Left ventricle myocardium superior (tissue), 1 donor: ENCODE data around the gene MGLL. TPM values are rescaled to one million over a fixed set of nuclear protein-coding genes. Genes with fewer than 3 reads are reported as not detected.

Source experiments
- ATAC-seq: fragments of 200-7000 bp; cut with Tn5 transposase; one replicate; pipeline ENCODE4 v1.9.1; 2020; ENCODE audit warnings: mild to moderate bottlenecking, moderate library complexity
- DNase-seq: peaks from one replicate; pipeline ENCODE4 v3.0.0-alpha.2; 2020
- intact Hi-C: fragments of 100-400 bp; cut with micrococcal nuclease; formaldehyde crosslinking; loops from one replicate; pipeline ENCODE4 v1.11.0; 2022
- total RNA-seq: library from RNA; stranded (reverse); fragmentation: NEBNext Ultra II Directional; extraction: Animal tissue kit (Norgen Biotek cat#: 25700); gene quantifications from one replicate; pipeline ENCODE4 v1.2.1, GENCODE V29; 2021
- donor health status: DM: no; HTN: yes; CAD: no; lungs with severe emphysema.

The MGLL gene
- total RNA-seq, 1 donor from 2014 or later: 94.3 TPM

DNA sequence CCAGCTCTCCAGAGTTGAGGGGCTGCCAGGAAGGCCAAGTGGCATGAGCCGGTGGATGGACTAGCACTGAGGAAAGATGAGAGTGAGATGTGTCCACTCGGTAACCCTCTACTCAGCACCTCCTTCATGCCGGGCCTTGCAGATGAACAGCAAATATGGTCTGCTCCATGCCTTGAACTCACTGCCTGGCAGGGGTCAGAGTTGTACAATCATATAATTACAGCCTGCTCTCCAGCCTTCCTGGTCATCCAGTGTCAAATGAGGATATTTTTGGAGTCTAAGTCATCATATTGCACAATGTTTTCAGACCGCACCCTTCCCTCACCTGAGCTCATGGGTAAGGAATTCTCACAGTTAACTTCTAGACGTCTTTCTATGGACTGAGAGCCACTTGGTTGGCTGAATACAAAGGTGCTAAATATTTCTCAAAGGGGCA lies 4.9 kb downstream of the MGLL start:
- no peak for DNase-seq
- intact Hi-C loops: loop anchor here (10.0 kb wide), 1 partner anchor 73 kb away; no protein-coding TSS in a partner anchor

DNA sequence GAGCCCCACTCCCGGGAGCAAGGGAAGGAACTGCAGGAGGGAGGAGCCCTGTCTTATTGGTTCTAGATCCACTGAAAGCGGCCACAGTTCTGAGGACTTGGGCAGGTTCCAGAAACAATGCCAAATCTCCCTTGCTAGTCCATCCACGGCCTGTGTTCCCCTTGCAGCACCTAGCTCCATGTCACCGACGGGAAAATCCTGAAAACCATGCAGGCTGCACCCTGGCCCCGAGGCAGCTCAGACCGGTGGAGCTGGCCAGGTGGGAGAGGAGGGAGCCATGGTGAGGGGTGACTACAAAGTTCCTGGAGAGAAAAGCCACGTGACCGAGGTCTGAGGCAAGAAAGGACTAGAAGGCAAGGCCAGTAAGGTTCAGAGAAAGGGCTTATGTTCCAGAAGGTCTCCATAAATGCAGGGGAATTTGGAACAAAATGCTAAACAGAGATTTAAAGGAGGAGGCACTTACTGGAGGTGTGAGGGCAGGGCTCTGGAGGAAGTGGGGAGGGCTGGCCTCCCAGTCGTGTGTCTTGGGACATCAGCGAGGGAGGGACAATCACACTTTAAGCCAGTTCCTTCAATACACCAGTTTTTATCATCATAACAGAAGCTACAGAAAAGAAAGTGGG lies 5.4 kb downstream of the MGLL start:
- intact Hi-C loops: loop anchor here (10.0 kb wide), 1 partner anchor 72 kb away; no protein-coding TSS in a partner anchor
- no peak for DNase-seq
- ATAC-seq: peak; percentile 42

More for the DNA sequence above, 4.9 kb downstream of the MGLL start:
- ATAC-seq: peak; percentile 50

DNA sequence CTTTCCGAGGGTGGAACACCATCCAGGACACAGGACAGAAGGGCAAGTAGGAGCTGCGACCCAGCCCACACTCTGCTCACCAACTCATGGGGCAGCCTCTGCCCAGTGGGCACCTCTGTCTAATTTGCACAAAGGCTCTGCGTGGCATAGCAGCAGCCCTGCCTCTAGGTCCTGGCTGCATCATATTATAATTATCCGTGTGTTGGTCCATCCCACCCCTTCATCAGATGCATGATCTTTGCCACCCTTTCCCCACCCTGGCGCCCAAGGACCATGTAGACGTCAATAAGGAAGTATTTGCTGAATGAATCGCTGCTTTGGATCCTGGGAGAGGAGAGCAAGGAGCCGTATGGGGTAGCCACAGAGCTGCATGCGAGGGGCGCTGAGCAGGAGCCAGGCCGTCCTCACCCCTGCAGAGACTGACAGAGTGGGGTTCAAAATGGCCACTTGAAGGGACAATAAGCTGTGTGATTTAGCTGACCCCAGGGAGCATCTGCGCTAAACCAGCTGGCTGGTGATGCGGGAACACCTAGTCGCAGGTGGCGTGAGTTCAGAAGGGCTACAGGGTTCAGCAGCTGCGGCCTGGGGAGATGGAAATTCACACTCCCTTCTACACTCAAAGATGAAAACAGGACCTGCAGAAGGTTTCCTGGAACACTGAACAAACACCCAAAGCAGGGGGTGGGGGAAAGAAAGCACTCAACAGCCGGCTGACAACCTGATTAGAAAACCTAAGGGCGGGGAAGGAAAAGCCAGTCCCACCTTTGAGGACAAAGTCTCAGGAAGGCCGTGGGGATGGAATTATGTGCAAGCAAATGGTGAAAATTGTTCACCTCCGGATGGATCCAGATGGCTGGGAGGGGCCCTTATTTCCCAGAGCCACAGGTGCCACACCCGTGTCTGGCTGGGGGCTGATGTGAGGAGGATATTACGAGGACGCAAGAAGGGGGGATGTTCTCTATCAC lies 6.4 kb downstream of the MGLL start:
- DNase-seq (no peak), ATAC-seq (no peak)
- intact Hi-C loops: loop anchor here (10.0 kb wide), 1 partner anchor 71 kb away; no protein-coding TSS in a partner anchor

DNA sequence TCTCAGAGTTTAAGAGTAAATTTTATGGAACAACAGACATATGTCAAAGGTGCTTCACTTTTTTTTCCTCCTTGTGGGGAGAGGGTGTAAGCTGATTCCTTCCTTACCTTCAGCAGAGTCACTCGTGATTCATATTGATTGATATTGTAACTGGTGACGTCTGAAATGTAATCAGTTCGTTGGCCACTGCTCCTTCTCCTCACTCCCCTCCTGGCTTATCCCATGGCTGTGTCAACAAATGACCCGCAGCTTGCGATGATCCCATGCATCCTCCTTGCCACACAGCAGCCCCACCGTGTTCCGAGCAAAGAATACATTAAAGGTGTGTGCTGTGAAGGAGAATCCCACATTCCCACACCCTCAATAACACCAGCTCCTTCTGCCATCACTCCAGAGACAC lies 7.3 kb downstream of the MGLL start:
- ATAC-seq (no peak), DNase-seq (no peak)
- intact Hi-C loops: loop anchor here (10.0 kb wide), 1 partner anchor 70 kb away; no protein-coding TSS in a partner anchor

DNA sequence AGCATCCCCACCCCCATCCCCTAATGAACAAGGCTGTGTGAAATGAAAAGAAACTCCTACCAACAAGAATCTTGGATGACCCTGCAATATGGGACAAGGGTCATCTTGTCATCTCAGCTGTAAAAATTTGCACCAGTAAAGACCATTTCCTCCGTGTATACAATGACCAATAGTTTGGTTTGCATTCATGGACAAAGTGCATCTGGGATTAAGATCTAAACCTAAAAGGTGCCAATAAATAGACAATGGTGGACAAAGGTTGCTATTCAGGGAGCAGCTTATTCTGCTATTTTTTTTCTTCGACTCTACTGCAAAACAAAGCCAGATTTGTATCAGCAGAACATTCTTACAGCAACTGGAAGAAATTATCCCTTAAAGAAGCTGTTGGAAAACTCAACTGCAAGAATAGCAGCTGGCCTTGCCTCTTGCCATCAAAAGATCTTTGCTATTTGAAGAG lies 8.0 kb downstream of the MGLL start:
- no peak for ATAC-seq
- intact Hi-C loops: loop anchor here (10.0 kb wide), 1 partner anchor 70 kb away; no protein-coding TSS in a partner anchor
- no peak for DNase-seq

DNA sequence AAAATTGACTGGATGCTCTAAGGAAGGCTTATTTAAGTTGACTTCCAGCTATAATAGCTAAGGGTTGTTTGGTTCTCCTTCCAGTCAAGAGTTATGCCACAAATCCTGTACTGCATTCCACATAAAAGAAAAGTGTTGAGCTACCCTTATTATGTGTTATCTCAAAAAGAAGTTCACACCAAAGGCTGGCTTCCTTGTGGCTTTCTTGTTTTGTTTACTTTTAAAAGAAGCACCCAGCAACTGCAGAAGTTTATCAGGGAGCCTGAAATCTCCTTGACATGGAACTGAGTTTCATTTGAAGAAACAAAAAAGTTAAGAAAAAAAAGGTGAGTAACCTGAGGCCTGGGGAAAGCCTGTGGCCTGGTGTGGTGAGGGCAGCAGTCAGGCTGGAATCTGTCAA lies 10.2 kb downstream of the MGLL start:
- no peak for ATAC-seq
- no peak for DNase-seq
- intact Hi-C loops: loop anchor here (10.0 kb wide), 1 partner anchor 67 kb away; no protein-coding TSS in a partner anchor

DNA sequence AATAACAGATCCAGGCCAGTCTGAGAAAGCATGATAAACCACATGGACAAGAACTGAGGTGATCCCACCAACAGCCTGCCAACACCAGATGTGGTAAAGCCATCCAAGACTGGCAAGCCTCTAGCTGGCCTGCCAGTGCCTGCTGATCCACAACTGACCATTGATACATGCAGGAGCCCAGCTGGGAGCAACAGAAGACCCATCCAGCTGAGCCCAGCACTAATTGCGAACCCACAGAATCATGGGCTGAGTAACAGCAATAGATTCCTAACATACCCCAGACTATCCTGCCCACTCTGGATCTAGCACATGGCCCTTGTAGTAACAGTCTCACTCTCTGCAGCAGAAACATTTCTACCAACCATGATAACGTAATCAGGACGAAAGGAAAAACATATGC lies 10.6 kb downstream of the MGLL start:
- intact Hi-C loops: loop anchor here (10.0 kb wide), 1 partner anchor 67 kb away; no protein-coding TSS in a partner anchor

DNA sequence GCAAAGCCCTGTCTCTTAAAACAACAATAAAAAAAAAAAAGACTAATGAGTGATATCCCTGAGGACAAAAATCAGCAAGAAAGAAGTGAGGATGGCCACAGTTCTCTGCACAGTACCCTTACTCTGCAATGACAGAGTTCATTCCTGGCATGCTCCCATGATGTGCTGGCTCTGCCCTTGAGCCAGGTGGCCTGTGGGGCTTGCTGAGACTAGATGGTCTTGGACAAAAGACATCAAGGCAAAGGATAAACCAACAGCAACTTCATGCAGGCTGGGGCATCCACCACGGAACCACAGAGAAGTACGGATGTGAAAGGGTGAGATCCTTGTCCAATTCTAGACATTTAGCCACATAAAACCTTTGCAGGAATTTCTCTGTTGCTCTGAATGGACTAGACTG lies 12.7 kb downstream of the MGLL start:
- no peak for ATAC-seq
- intact Hi-C loops: loop anchor here (10.0 kb wide), 1 partner anchor 65 kb away; no protein-coding TSS in a partner anchor
- no peak for DNase-seq

More for the DNA sequence above, 10.6 kb downstream of the MGLL start:
- ATAC-seq (no peak), DNase-seq (no peak)

DNA sequence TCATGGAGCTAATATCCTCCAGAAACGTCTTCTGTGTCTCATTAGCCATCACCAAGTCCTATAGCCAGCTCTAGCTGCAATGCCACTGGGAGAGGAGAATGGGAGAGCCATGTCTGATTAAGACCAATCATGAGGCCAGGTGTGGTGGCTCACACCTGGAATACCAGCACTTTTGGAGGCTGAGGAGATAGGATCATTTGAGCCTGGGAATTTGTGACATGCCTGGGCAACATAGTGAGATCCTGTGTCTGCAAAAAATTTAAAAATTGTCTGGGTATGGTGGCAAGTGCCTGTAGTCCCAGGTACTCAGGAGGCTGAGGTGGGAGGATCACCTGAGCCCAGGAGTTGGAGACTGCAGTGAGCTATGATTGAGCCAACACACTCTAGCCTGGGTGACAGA lies 13.1 kb downstream of the MGLL start:
- DNase-seq (no peak), ATAC-seq (no peak)

DNA sequence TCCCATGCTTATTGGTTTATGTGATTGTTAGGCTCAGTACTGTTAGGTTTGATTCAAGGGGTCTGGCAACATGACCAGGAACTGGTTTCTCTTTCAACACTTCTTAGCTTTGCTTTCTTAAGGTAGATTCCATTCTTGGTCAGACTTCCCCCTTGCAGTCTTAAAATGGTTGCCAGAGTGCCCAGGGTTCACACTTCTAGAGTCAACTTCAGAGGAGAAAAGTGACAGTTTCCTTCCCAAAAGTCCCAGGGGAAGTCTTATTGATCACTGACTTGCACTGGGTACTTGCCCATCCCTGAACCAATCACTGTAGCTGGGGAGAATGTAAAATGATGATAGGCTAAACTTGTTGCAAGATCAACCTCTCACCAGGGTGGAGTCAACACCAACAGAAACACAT lies 14.1 kb downstream of the MGLL start:
- ATAC-seq: no peak
- intact Hi-C loops: no loop called here
- DNase-seq: no peak

More for the DNA sequence above, 13.1 kb downstream of the MGLL start:
- intact Hi-C loops: no loop called here

DNA sequence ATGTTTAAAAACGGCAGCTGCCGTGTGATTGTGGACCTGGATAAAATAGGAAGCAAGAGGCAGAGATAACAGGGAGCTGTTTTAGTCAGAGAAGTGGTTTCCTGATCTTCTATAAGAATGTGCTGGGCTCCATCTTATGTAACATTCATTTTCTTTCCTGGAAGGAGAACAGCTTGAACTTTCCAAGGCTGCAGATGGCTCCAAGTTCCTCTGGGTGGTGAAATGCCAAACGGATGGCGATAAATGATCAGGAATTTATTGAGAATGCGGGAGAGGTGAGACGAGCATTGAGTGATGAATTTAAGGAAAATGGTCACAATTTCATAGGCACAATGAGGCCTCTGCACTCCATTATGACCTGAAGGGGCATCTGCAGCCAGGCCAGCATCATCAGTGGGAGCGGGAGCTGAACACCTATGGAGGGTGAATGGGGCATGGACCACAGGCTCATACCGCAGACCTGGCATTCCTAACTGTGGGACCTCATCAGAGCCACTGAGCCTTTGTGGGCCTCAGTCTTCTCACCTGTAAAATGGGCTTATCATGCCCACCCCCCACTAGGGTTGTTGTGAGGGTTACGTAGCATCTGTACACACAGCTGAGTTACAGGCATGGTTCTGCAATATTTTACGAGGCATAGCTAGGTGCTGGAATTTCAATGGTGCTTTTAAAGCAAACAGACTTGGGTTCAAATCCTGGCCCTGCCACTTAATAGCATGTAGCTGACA lies 17.1 kb downstream of the MGLL start:
- intact Hi-C loops: no loop called here
- DNase-seq: no peak

DNA sequence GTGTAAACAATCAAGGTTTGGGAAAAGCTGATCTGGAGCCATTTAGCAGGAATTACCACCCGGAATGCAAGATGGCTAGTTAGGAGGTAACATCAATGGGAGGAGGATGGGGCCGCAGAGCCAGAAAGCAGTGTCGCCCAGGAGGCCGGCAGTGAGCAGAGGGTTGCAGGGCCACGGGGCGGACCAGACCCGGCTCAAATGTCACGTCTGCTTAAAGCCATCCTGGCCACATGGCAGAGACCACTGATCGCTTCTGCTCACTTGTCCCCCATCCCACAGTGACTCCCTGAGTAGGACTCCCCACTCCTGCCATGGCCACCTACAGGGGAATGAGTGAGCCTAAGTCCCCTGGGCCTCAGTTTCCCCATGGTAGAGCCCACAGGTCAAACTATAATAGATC lies 18.2 kb downstream of the MGLL start:
- DNase-seq (no peak), ATAC-seq (no peak)
- intact Hi-C loops: no loop called here

More for the DNA sequence above, 17.1 kb downstream of the MGLL start:
- no peak for ATAC-seq

DNA sequence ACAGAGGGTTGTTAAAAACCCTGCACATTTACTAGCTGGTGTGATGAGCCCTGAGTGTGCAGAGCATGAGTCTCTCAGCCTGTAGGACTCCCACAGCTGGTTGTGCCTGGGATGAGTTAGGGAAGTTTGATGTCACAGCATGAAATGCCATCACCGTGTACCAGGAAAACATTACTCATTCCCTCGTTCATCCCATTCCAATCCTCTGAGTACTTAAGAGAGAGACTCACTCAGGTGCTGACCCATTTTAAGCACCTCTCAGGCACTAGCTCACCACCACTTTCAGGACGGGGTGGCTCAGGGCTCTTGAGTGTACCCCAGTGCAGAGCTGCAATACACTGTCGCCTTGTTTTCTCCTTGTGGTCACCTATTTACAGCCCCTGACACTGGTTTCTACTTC lies 18.7 kb downstream of the MGLL start:
- ATAC-seq: no peak
- intact Hi-C loops: no loop called here

DNA sequence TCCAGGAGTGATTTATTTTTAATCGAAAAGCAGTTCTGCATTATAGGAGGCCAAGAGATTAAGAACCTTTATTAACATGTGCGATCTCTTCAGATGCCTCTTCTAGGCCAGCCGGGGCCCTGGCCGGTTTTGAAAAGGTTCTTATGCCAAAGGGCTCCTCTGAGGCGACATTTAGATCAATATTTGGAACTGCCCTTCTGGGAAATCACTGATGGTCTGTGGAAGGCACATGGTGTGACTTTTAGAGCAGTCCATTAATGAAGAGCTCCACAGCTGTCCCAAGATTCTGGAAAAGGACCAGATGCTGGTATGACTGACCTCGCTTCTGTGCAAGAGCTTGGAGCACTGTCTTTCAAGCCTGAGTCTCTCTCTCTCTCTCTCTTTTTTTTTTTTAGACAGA lies 19.7 kb downstream of the MGLL start:
- intact Hi-C loops: no loop called here
- no peak for DNase-seq
- ATAC-seq: no peak

More for the DNA sequence above, 18.7 kb downstream of the MGLL start:
- no peak for DNase-seq

DNA sequence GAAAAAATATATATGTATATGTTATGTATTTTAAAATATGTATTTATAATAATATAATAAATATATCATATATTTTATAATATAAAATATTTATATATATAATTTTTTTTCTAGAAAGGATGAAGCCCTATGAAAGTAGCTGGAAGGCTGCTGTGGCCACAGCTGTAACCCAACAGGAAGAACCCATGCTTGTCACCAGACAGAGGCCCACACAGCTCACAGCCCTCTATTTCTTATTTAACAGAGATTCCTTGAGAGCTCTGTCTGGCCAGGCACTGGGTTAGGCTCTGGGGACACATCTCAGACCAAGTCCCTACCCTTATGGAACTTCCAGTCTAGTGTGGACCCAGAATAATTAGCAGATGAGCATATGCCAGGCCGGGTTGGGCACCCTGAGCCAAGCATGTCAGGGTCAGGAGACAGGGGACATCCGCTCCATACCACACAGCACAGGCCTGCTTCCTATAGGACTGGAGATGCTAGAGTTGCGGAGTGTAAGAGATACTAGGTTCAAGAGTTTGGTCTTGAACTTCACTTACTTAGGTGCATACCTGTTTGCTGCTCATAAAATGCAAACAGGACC lies 20.5 kb downstream of the MGLL start:
- DNase-seq (no peak), ATAC-seq (no peak)
- intact Hi-C loops: no loop called here

DNA sequence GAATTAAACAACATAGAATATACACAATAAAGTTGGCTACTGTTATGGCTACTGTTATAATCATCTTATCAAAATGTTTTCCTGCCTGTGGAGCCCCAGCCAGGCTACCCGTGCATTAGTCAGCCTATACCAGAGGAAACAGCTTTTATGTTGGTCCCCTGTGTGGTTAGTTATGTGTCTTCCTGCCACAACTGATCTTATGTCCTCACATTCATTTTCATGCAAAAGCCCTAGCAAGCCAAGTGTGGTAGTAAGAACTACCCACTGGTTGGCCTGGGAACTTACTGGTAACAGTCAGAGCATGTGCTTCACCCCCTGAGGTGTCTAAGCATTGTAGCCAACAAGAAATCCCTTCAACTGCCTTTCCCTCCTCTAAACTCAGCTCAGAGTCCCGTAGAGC lies 21.8 kb downstream of the MGLL start:
- no peak for DNase-seq
- intact Hi-C loops: no loop called here
- ATAC-seq: no peak

DNA sequence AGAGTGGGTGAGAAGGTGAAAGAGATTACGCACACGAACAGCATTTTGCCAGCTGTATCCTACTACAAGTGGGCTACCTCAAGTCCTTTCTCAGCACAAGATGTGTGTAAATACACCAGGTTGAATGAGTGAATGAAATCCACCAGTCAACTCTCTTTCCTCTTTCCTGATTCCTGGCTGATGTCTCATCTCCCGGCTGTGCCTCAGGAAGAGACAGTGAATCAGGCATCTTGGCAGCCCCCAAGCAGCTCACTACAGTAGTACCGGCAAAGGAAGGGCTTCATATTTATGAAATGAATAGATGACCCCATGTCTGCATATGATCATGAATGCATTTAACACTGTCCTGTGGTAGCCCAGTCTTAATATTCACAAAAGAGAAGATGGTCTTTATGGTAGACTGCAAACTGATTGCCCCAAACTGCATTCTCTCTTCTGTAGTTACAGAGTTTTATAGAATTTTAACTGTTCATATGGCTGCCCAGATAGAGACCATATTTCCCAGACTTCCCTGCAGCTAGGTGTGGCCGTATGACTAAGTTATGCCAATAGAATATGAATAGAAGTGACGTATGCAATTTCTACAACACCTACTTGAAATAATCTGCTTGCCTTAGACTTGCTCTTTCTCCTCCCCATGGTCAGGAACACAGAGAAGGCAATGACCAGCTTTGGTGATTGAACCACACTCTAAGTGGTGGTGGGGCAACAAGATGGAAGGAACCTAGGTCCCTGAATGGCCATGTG lies 22.7 kb downstream of the MGLL start:
- DNase-seq (no peak), ATAC-seq (peak; percentile 20)
- intact Hi-C loops: no loop called here

DNA sequence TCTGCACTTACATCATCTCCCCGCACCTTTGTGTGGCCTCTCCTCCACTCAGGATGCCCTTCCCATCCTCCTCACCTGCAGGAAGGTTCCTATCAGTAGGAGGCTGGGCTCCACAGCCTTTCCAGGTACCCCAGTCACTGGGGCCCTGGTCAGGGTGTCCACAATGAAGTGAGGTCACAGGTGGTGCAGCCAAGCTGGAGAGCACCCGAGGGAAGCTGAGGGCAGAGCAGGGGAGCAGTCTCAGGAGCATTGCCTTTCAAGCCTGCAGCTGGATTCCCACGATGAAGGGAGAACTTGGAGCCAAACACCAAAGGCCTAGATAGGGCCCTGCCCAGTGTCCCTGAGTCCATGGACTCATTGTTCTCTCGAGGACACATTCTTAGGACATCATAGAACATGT lies 23.6 kb downstream of the MGLL start:
- ATAC-seq (peak; percentile 29), DNase-seq (no peak)
- intact Hi-C loops: no loop called here
